Heart left ventricle (tissue), 13 donors: ENCODE data around the gene ZNF804B.

Experiments used
- CTCF ChIP-seq, 12 donors: fragments of 200-600 bp; sonication (generic) in 4 of 12; IDR thresholded peaks; one replicate each; pipeline versions ENCODE4 v1.5.0 to v1.8.0; 2018 to 2022; ENCODE audit warnings: antibody characterized with exemption in 12 of 12, mild to moderate bottlenecking in 5 of 12
- POLR2A ChIP-seq, 2 donors: fragments of 450-650 bp; IDR thresholded peaks; one replicate each; pipeline ENCODE4 v1.6.1; 2017; ENCODE audit warnings: antibody characterized with exemption in 2 of 2, mild to moderate bottlenecking in 2 of 2, moderate library complexity in 2 of 2
- donor health status: ischemic (EF 13 %, LVEDD 7.1; RV severe dilation, severe dysfunction).
- donor health status: DM: no; HTN: yes; CAD: no.
- donor health status: DM: no; HTN: no; CAD: no.
- donor health status: ischemic (EF 25% LVEDD 6.9; RV normal size, moderate dysfunction).
- donor health status: ischemic (EF 25% LVEDD 5.7; RV mildly dilated, moderate dysfunction).
- donor health status: ischemic (EF 35%, LVEDD 5.7; RV mildly dilated, moderate dysfunction).
- donor health status: nonischemic (EF 11% LVEDD 7.7; RV severe dilation, severe dysfunction).
- donor health status: DM: yes; HTN: yes; CAD: no.
- donor health status: PGD.
- donor health status: ischemic (EF 29% LVEDD 5.4; RV normal size, mild dysfunction).
- donor health status: nonischemic (EF 23%, LVEDD 6.1; RV moderate dilation, normal function).

- TF ChIP-seq CTCF (IDR thresholded peaks at IDR 0.05) (no peak), POLR2A (IDR thresholded peaks at IDR 0.05) (no peak)
These were observed 47.0 kb downstream of the ZNF804B start for GRCh38 chr7:88806280-88807037.
